Osteoblast (primary cell): ENCODE measurements around the gene NR3C2. TPM values are rescaled to one million over a fixed set of nuclear protein-coding genes. Genes with fewer than 3 reads are reported as not detected.

ENCODE experiments used
- DNase-seq: peaks from one replicate; pipeline ENCODE4 v3.0.0; 2011; ENCODE audit warnings: low spot score, mixed read lengths; ENCODE audit not compliant: insufficient read length; ENCODE audit errors: missing footprints
- H2AFZ ChIP-seq: 2 replicates; pipeline ENCODE4 v1.6.0; 2011; ENCODE audit warnings: mild to moderate bottlenecking, low read length
- H3K27ac ChIP-seq: 2 replicates; pipeline ENCODE4 v1.5.1; 2011; ENCODE audit warnings: mild to moderate bottlenecking, low read depth, low read length, moderate library complexity
- H3K27me3 ChIP-seq: 2 replicates; pipeline ENCODE4 v1.6.0; 2012; ENCODE audit warnings: mild to moderate bottlenecking, control low read depth, inconsistent platforms, low read length, moderate library complexity; ENCODE audit not compliant: insufficient read depth
- H3K36me3 ChIP-seq: 2 replicates; pipeline ENCODE4 v1.5.1; 2011; ENCODE audit warnings: mild to moderate bottlenecking, low read length, control low read depth, moderate library complexity; ENCODE audit not compliant: insufficient read depth
- H3K4me1 ChIP-seq: 2 replicates; pipeline ENCODE4 v1.5.1; 2011; ENCODE audit warnings: mild to moderate bottlenecking, low read length, control low read depth, moderate library complexity; ENCODE audit not compliant: insufficient read depth
- H3K4me2 ChIP-seq: 2 replicates; pipeline ENCODE4 v1.6.0; 2011; ENCODE audit warnings: mild to moderate bottlenecking, low read length; ENCODE audit not compliant: insufficient read depth
- H3K4me3 ChIP-seq: fragments of 200-600 bp; sonication (generic); 3 replicates; pipeline ENCODE4 v1.5.1; 2012; ENCODE audit warnings: mild to moderate bottlenecking, low read length, inconsistent platforms; ENCODE audit not compliant: insufficient read depth
- H3K79me2 ChIP-seq: 2 replicates; pipeline ENCODE4 v1.6.0; 2012; ENCODE audit warnings: mild to moderate bottlenecking, low read length, control low read depth, inconsistent platforms; ENCODE audit not compliant: insufficient read depth
- H3K9me3 ChIP-seq: 2 replicates; pipeline ENCODE4 v1.5.1; 2011; ENCODE audit warnings: low read depth, low read length, control low read depth
- H4K20me1 ChIP-seq: 2 replicates; pipeline ENCODE4 v1.6.0; 2012; ENCODE audit warnings: mild to moderate bottlenecking, low read length, control low read depth; ENCODE audit not compliant: insufficient read depth
- CTCF ChIP-seq: IDR thresholded peaks from 2 replicates; pipeline ENCODE4 v1.5.1; 2011; ENCODE audit warnings: mild to moderate bottlenecking, low read depth, low read length, moderate library complexity; ENCODE audit errors: extremely low read depth
- total RNA-seq: library from RNA; depleted of rRNA; stranded (reverse); fragments of >200 nt; gene quantifications from 2 replicates; pipeline ENCODE4 v1.2.3, GENCODE V29; 2012

NR3C2 gene
- total RNA-seq, 1 donor: 0.72 TPM

GRCh38 chr4:148391056-148391455, 51.2 kb downstream of the NR3C2 start:
- Histone ChIP-seq H4K20me1 (no peaks in the 10 kb centered on the region), H3K4me1 (no peaks in the 10 kb centered on the region), H3K4me3 (no peak overlapping the region), H3K27ac (no peak overlapping the region), H3K9me3 (no peaks in the 10 kb centered on the region), H3K27me3 (no peaks in the 10 kb centered on the region), H3K79me2 (no peaks in the 10 kb centered on the region), H3K4me2 (no peak overlapping the region), H3K36me3 (no peaks in the 10 kb centered on the region), H2AFZ (no peak overlapping the region)
- no peak for TF ChIP-seq CTCF
- no peak for DNase-seq

- Histone ChIP-seq H3K4me2 (no peak overlapping the region), H3K36me3 (no peaks in the 10 kb centered on the region), H3K79me2 (no peaks in the 10 kb centered on the region), H4K20me1 (no peaks in the 10 kb centered on the region), H3K27me3 (no peaks in the 10 kb centered on the region), H3K4me1 (no peaks in the 10 kb centered on the region), H3K4me3 (no peak overlapping the region), H2AFZ (no peak overlapping the region), H3K27ac (no peak overlapping the region), H3K9me3 (no peaks in the 10 kb centered on the region)
- DNase-seq: no peak
- TF ChIP-seq CTCF: no peak
Observed at GRCh38 chr4:148390311-148390710, 51.9 kb downstream of the NR3C2 start.

DNA sequence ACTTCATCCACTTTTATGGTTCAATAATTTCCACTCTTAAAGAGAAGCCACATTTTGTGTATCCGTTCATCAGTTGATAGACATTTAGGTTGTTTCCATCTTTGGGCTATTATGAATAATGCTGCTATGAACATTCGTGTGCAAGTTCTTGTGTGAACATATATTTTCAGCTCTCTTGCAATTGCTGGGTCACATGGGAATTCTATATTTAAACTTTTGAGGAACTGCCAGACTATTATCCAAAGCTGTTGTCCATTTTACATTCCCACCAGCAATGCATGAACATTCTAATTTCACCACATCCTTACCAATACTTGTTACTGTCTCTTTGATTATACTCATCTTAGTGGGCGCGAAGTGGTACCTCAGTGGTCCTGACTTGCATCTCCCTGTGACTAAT, 61.9 kb downstream of the NR3C2 start:
- no peak for DNase-seq
- no peaks in the 10 kb centered on the region for H3K79me2 ChIP-seq
- H4K20me1 ChIP-seq: no peaks in the 10 kb centered on the region
- no peaks in the 10 kb centered on the region for H3K9me3 ChIP-seq
- H3K36me3 ChIP-seq: no peaks in the 10 kb centered on the region
- TF ChIP-seq CTCF: no peak
- no peak overlapping the region for H3K4me2 ChIP-seq
- no peaks in the 10 kb centered on the region for H3K27me3 ChIP-seq
- H3K27ac ChIP-seq: no peak overlapping the region
- H3K4me3 ChIP-seq: no peak overlapping the region
- no peak overlapping the region for H2AFZ ChIP-seq
- H3K4me1 ChIP-seq: no peaks in the 10 kb centered on the region

DNA sequence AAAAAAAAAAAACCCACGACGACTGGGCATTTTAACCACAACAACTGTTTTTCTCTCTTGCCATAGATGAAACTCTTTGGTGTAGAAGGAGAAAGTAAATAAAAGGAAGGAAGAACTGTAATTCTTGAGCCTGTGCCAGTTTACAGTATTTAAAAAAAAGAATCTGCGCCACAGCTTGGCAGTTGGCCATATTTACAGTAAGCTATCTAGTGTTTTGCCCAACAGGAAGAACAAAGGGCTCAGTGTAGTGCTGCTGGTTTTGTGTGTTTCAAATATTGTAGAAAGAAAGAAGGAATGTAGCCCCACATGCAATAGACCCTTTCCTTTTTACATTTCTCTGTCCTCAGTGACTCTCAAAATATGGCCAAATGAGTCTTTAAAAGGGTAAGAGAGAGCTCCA, 66.1 kb downstream of the NR3C2 start:
- Histone ChIP-seq H3K4me3 (no peak overlapping the region), H2AFZ (no peak overlapping the region), H3K4me1 (no peaks in the 10 kb centered on the region), H3K27me3 (no peaks in the 10 kb centered on the region), H3K79me2 (no peaks in the 10 kb centered on the region), H3K4me2 (no peak overlapping the region), H4K20me1 (no peaks in the 10 kb centered on the region), H3K27ac (no peak overlapping the region), H3K36me3 (no peaks in the 10 kb centered on the region), H3K9me3 (no peaks in the 10 kb centered on the region)
- DNase-seq: no peak
- no peak for TF ChIP-seq CTCF
